GM12878 (cell line): ENCODE measurements around the gene TMPRSS15. TPM values are rescaled to one million over a fixed set of nuclear protein-coding genes. Genes with fewer than 3 reads are reported as not detected.

ENCODE experiments used
- ATAC-seq: fragments of 200-7000 bp; cut with Tn5 transposase; 3 replicates; pipeline ENCODE4 v1.9.1; 2020; ENCODE audit warnings: mild to moderate bottlenecking, moderate library complexity
- BruUV-seq: library from RNA; stranded (reverse); fragments of 400-500 nt; replicated peaks from 2 replicates; lab custom pipeline; 2021; lab: Mats Ljungman, UMichigan
- CTCF ChIA-PET: fragments of 300-600 bp; sonication (Branson Sonifier 250); formaldehyde crosslinking; extraction: SDS; loops from one replicate; lab custom pipeline; 2021; ENCODE audit warnings: inconsistent platforms; lab: Yijun Ruan, JAX
- POLR2A ChIA-PET: fragments of 350-600 bp; formaldehyde crosslinking; extraction: SDS; loops from one replicate; lab custom pipeline; 2021; ENCODE audit warnings: inconsistent platforms; lab: Charles Lee
- RAD21 ChIA-PET: fragments of 300-600 bp; sonication (Branson Sonifier 250); formaldehyde crosslinking; loops from one replicate; lab custom pipeline; 2023; ENCODE audit warnings: antibody characterized with exemption; ENCODE audit not compliant: unreplicated experiment; lab: Charles Lee
- SMC1A ChIA-PET: fragments of 300-600 bp; sonication (Branson Sonifier 250); formaldehyde crosslinking; loops from one replicate; lab custom pipeline; 2023; ENCODE audit not compliant: unreplicated experiment, uncharacterized antibody; lab: Charles Lee
- DNase-seq: peaks from one replicate; pipeline ENCODE4 v3.0.0-alpha.2; 2011; ENCODE audit warnings: low read depth, low spot score
- FAIRE-seq: peaks from 3 replicates; lab custom pipeline; 2011; peaks lifted over from hg19 to GRCh38; lab: Jason Lieb, UNC
- H2AFZ ChIP-seq: 2 replicates; pipeline ENCODE4 v1.6.0; 2011; ENCODE audit warnings: low read depth, low read length, control low read depth; ENCODE audit not compliant: control insufficient read depth
- H3K27ac ChIP-seq: 2 replicates; pipeline ENCODE4 v1.5.1; 2011; ENCODE audit warnings: control low read depth; ENCODE audit not compliant: control insufficient read depth, insufficient read depth
- H3K27me3 ChIP-seq, 2 experiments: replicated peaks in 1 of 2; 2 replicates each; pipeline versions ENCODE4 v1.6.0 to v1.6.1; 2011; ENCODE audit warnings: low read length in 1 of 2; ENCODE audit not compliant: control insufficient read depth in 2 of 2, insufficient read depth in 2 of 2
- H3K36me3 ChIP-seq, 2 experiments: 2 replicates each; pipeline ENCODE4 v1.5.1; 2011; ENCODE audit warnings: low read length in 1 of 2; ENCODE audit not compliant: control insufficient read depth in 2 of 2, insufficient read depth in 2 of 2
- H3K4me1 ChIP-seq: 2 replicates; pipeline ENCODE4 v1.6.1; 2011; ENCODE audit warnings: mild to moderate bottlenecking, low read length, moderate library complexity, mixed read lengths; ENCODE audit not compliant: control insufficient read depth, insufficient read depth
- H3K4me2 ChIP-seq: 2 replicates; pipeline ENCODE4 v1.6.0; 2011; ENCODE audit warnings: control low read depth; ENCODE audit not compliant: control insufficient read depth, insufficient read depth
- H3K4me3 ChIP-seq: fragments of 200-600 bp; sonication (generic); 2 replicates; pipeline ENCODE4 v1.5.1; 2016
- H3K79me2 ChIP-seq: 2 replicates; pipeline ENCODE4 v1.6.0; 2011; ENCODE audit warnings: low read length; ENCODE audit not compliant: control insufficient read depth, insufficient read depth
- H3K9ac ChIP-seq: 2 replicates; pipeline ENCODE4 v1.8.0; 2011; ENCODE audit warnings: low read length, control low read depth, mixed read lengths; ENCODE audit not compliant: control insufficient read depth, insufficient read depth
- H3K9me3 ChIP-seq: replicated peaks from 3 replicates; pipeline ENCODE4 v1.5.1; 2011; ENCODE audit warnings: mild to moderate bottlenecking, low read length; ENCODE audit not compliant: control insufficient read depth, insufficient read depth
- H4K20me1 ChIP-seq: 2 replicates; pipeline ENCODE4 v1.6.0; 2011; ENCODE audit not compliant: control insufficient read depth, insufficient read depth
- BCL11A ChIP-seq: IDR thresholded peaks from 2 replicates; pipeline ENCODE4 v1.6.1; 2011; ENCODE audit warnings: low read depth, low read length
- MEF2B ChIP-seq: fragments of 450-650 bp; IDR thresholded peaks from 2 replicates; pipeline ENCODE4 v1.6.1; 2018; ENCODE audit warnings: mild to moderate bottlenecking, moderate library complexity; ENCODE audit not compliant: partially characterized antibody, poor library complexity, severe bottlenecking
- NBN ChIP-seq: fragments of 450-650 bp; IDR thresholded peaks from 2 replicates; pipeline ENCODE4 v1.6.1; 2016
- STAT3 ChIP-seq: IDR thresholded peaks from 2 replicates; pipeline ENCODE4 v1.6.1; 2011; ENCODE audit warnings: low read depth, low read length, improper control_type of control experiment
- TAF1 ChIP-seq: IDR thresholded peaks from 2 replicates; pipeline ENCODE4 v1.6.1; 2011; ENCODE audit warnings: mild to moderate bottlenecking, low read depth, low read length, borderline replicate concordance
- ZNF207 ChIP-seq: fragments of 450-650 bp; IDR thresholded peaks from 2 replicates; pipeline ENCODE4 v1.6.1; 2014; ENCODE audit warnings: antibody characterized with exemption, mild to moderate bottlenecking, borderline replicate concordance
- WGBS: methylation state at CpG from one replicate; pipeline ENCODE4 v1.1.6; 2016; ENCODE audit warnings: low lambda C conversion rate; ENCODE audit not compliant: insufficient replicate concordance, insufficient coverage; ENCODE audit errors: missing lambda C conversion rate; 5-methylcytosine and 5-hydroxymethylcytosine counted together
- in situ Hi-C: fragments of 300-500 bp; cut with MboI; formaldehyde crosslinking; loops from 9 replicates; pipeline ENCODE4 v1.14.3; 2018; ENCODE audit warnings: mixed read lengths
- intact Hi-C: fragments of 100-400 bp; cut with micrococcal nuclease; formaldehyde crosslinking; loops from one replicate; pipeline ENCODE4 v1.14.2; 2022; ENCODE audit not compliant: unreplicated experiment
- polyA plus RNA-seq, 11 experiments: library from polyadenylated mRNA; depleted of rRNA in 4 of 11; unstranded in 6 of 11; stranded (reverse) in 5 of 11; fragments of >200 nt; fragmentation: Nextera tagmentation in 4 of 11; fragmentation: Illumina TruSeq in 1 of 11; extraction: Ambion mirVana in 4 of 11; extraction: Trizol in 1 of 11; gene quantifications; 1 replicate in 1 of 11; 2 replicates in 10 of 11; pipeline versions ENCODE4 v1.2.1 to v1.2.3, GENCODE V29; 2011 to 2016; ENCODE audit warnings: inconsistent platforms in 2 of 11, missing spikeins in 2 of 11, low read depth in 1 of 11
- total RNA-seq, 4 experiments: library from RNA; depleted of rRNA in 3 of 4; stranded (reverse); fragments of >200 nt in 3 of 4; fragmentation: Illumina TruSeq in 1 of 4; extraction: Trizol in 1 of 4; gene quantifications; 2 replicates each; pipeline versions ENCODE4 v1.2.1 to v1.2.3, GENCODE V29; 2013 to 2021
- TF ChIP-seq, protein P1 (sequence below): fragments of 450-650 bp; IDR thresholded peaks from 2 replicates; pipeline ENCODE4 v1.6.1; 2017; ENCODE audit warnings: mild to moderate bottlenecking, low read depth, inconsistent platforms; ENCODE audit not compliant: poor library complexity, severe bottlenecking
- TF ChIP-seq, protein P2 (sequence below): fragments of 450-650 bp; IDR thresholded peaks from 2 replicates; pipeline ENCODE4 v1.6.1; 2017; ENCODE audit warnings: mild to moderate bottlenecking
- TF ChIP-seq, protein P3 (sequence below): fragments of 450-650 bp; formaldehyde crosslinking; IDR thresholded peaks from 2 replicates; pipeline ENCODE4 v1.4.0; 2022; ENCODE audit warnings: mild to moderate bottlenecking, moderate library complexity
- TF ChIP-seq, protein P4 (sequence below): IDR thresholded peaks from 2 replicates; pipeline ENCODE4 v1.6.1; 2012; ENCODE audit warnings: low read depth, low read length, improper control_type of control experiment

The TMPRSS15 gene
- total and polyA plus RNA-seq, 10 of the 15 experiments (the other 5 are each of a cell fraction or from before 2014, with no cell fraction given), result 0.02 to 0.11 TPM; not detected in 8

DNA sequence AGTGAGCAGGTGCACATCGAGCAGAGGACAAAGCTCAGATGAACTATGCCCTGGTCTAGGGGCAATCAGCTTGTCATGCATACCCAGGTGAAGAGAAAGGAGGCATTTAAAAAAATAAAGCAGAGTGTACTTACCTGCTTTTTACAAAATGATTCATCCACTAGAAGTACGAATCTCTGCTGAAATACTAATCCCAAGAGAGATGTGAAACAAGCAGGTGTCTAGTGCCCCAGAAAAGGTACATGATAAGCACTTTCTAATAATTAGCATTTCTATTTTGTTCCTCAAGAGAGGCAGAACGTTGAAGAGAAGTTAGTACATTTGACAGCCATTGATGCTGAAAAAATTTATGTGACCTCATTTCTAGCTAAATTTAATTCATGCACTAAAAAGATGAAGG lies 127.8 kb downstream of the TMPRSS15 start:
- no peaks in the 10 kb centered on the region for H3K4me1 ChIP-seq
- FAIRE-seq, result no peak
- H3K79me2 ChIP-seq, result no peaks in the 10 kb centered on the region
- DNase-seq, result no peak
- H3K4me3 ChIP-seq, result no peak overlapping the region
- H2AFZ ChIP-seq, result no peak overlapping the region
- H3K27me3 ChIP-seq, result no peaks in the 10 kb centered on the region
- H4K20me1 ChIP-seq, result no peaks in the 10 kb centered on the region
- H3K27ac ChIP-seq, result no peak overlapping the region
- ChIA-PET POLR2A (no interaction called here), SMC1A (no interaction called here), RAD21 (no interaction called here), CTCF (no interaction called here)
- H3K36me3 ChIP-seq, result no peaks in the 10 kb centered on the region
- no peak for ATAC-seq
- intact Hi-C loops, result no loop called here
- H3K9ac ChIP-seq, result no peak overlapping the region
- no TSS peak for BruUV-seq
- in situ Hi-C loops, result no loop called here
- WGBS, result 2% methylated on average over 3 of the region's 3 CpGs
- no peak overlapping the region for H3K4me2 ChIP-seq
- TF ChIP-seq ZNF207, result no peak
- H3K9me3 ChIP-seq, result no peaks in the 10 kb centered on the region

DNA sequence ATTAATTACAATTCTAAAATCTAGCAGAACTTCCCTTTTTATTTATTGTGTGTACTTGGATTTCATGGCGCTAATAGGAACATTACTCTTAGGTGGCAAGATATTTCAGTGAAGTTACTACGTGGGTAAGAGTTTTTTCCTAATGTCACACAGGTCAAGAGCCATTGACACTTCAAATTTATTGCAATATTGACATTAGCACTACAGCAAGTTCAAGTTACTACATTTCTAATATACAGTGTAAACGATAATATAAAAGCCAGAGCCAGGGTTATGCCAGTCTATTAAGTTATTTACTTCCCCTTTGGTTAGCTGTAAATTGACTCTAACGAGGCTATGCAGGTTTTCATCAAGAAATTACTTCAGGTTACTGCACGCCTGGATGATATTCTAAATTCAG lies 129.2 kb downstream of the TMPRSS15 start:
- RAD21 ChIA-PET, result no interaction called here
- under 1% methylated on average over 5 of the region's 5 CpGs for WGBS

More for the DNA sequence above, 129.2 kb downstream of the TMPRSS15 start:
- no peak for ATAC-seq
- BruUV-seq, result no TSS peak
- Histone ChIP-seq H3K4me1 (no peaks in the 10 kb centered on the region), H3K9ac (no peak overlapping the region), H3K79me2 (no peaks in the 10 kb centered on the region)
- in situ Hi-C loops (no loop called here), intact Hi-C loops (no loop called here)
- TF ChIP-seq BCL11A (no peak), MEF2B (no peak), TAF1 (no peak), NBN (no peak), STAT3 (no peak)
- TF ChIP-seq, protein P1, sequence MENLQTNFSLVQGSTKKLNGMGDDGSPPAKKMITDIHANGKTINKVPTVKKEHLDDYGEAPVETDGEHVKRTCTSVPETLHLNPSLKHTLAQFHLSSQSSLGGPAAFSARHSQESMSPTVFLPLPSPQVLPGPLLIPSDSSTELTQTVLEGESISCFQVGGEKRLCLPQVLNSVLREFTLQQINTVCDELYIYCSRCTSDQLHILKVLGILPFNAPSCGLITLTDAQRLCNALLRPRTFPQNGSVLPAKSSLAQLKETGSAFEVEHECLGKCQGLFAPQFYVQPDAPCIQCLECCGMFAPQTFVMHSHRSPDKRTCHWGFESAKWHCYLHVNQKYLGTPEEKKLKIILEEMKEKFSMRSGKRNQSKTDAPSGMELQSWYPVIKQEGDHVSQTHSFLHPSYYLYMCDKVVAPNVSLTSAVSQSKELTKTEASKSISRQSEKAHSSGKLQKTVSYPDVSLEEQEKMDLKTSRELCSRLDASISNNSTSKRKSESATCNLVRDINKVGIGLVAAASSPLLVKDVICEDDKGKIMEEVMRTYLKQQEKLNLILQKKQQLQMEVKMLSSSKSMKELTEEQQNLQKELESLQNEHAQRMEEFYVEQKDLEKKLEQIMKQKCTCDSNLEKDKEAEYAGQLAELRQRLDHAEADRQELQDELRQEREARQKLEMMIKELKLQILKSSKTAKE, result no peak
- TF ChIP-seq, protein P2, sequence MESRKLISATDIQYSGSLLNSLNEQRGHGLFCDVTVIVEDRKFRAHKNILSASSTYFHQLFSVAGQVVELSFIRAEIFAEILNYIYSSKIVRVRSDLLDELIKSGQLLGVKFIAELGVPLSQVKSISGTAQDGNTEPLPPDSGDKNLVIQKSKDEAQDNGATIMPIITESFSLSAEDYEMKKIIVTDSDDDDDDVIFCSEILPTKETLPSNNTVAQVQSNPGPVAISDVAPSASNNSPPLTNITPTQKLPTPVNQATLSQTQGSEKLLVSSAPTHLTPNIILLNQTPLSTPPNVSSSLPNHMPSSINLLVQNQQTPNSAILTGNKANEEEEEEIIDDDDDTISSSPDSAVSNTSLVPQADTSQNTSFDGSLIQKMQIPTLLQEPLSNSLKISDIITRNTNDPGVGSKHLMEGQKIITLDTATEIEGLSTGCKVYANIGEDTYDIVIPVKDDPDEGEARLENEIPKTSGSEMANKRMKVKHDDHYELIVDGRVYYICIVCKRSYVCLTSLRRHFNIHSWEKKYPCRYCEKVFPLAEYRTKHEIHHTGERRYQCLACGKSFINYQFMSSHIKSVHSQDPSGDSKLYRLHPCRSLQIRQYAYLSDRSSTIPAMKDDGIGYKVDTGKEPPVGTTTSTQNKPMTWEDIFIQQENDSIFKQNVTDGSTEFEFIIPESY, result no peak
- TF ChIP-seq, protein P3, sequence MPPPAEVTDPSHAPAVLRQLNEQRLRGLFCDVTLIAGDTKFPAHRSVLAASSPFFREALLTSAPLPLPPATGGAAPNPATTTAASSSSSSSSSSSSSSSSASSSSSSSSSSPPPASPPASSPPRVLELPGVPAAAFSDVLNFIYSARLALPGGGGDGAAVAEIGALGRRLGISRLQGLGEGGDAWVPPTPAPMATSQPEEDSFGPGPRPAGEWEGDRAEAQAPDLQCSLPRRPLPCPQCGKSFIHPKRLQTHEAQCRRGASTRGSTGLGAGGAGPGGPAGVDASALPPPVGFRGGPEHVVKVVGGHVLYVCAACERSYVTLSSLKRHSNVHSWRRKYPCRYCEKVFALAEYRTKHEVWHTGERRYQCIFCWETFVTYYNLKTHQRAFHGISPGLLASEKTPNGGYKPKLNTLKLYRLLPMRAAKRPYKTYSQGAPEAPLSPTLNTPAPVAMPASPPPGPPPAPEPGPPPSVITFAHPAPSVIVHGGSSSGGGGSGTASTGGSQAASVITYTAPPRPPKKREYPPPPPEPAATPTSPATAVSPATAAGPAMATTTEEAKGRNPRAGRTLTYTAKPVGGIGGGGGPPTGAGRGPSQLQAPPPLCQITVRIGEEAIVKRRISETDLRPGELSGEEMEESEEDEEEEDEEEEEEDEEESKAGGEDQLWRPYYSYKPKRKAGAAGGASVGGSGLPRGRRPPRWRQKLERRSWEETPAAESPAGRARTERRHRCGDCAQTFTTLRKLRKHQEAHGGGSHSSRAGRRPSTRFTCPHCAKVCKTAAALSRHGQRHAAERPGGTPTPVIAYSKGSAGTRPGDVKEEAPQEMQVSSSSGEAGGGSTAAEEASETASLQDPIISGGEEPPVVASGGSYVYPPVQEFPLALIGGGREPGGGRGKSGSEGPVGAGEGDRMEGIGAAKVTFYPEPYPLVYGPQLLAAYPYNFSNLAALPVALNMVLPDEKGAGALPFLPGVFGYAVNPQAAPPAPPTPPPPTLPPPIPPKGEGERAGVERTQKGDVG (CRISPR knock-in tag), result no peak
- TF ChIP-seq, protein P4, sequence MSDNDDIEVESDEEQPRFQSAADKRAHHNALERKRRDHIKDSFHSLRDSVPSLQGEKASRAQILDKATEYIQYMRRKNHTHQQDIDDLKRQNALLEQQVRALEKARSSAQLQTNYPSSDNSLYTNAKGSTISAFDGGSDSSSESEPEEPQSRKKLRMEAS, result no peak
- TF ChIP-seq, all 136 proteins: peak for 0
- H4K20me1 ChIP-seq, result no peaks in the 10 kb centered on the region
- ChIA-PET POLR2A (no interaction called here), SMC1A (no interaction called here), CTCF (no interaction called here)
- FAIRE-seq, result no peak
- H3K4me2 ChIP-seq, result no peak overlapping the region
- H3K36me3 ChIP-seq, result no peaks in the 10 kb centered on the region
- no peak for DNase-seq
- no peak overlapping the region for H3K4me3 ChIP-seq
- H3K27ac ChIP-seq, result no peak overlapping the region
- H3K9me3 ChIP-seq, result no peaks in the 10 kb centered on the region
- H2AFZ ChIP-seq, result no peak overlapping the region
- H3K27me3 ChIP-seq, result no peaks in the 10 kb centered on the region
